Ovary (tissue), 9 donors: ENCODE data around the gene PABPC1L. TPM values are rescaled to one million over a fixed set of nuclear protein-coding genes. Genes with fewer than 3 reads are reported as not detected.
A peak's percentile ranks its signal among the peaks of the same experiment; 100 is the strongest.

Source experiments
- DNase-seq, 5 donors: peaks; one replicate each; pipeline ENCODE4 v3.0.0-alpha.2; 2019 to 2020
- H3K27ac ChIP-seq, 2 donors: fragments of 200-600 bp; one replicate each; pipeline versions ENCODE4 v1.5.1 to v1.8.0; 2019 to 2022
- H3K27me3 ChIP-seq: fragments of 200-600 bp; one replicate; pipeline ENCODE4 v1.8.0; 2022
- H3K36me3 ChIP-seq: fragments of 200-600 bp; sonication (generic); one replicate; pipeline ENCODE4 v1.5.1; 2019
- H3K4me1 ChIP-seq: one replicate; pipeline ENCODE4 v1.8.1; 2013; ENCODE audit warnings: mild to moderate bottlenecking, moderate library complexity; ENCODE audit not compliant: insufficient read depth
- H3K4me3 ChIP-seq: fragments of 200-600 bp; sonication (generic); one replicate; pipeline ENCODE4 v1.5.1; 2017
- H3K9me3 ChIP-seq, 2 donors: fragments of 200-600 bp in 1 of 2; sonication (generic) in 1 of 2; one replicate each; pipeline versions ENCODE4 v1.5.1 to v1.8.1; 2013 to 2019; ENCODE audit warnings: mild to moderate bottlenecking in 1 of 2, moderate library complexity in 1 of 2
- CTCF ChIP-seq, 3 donors: fragments of 450-650 bp in 2 of 3; fragments of 200-600 bp in 1 of 3; IDR thresholded peaks; one replicate each; pipeline versions ENCODE4 v1.5.1 to v1.8.0; 2016 to 2022; ENCODE audit warnings: antibody characterized with exemption in 3 of 3, mild to moderate bottlenecking in 1 of 3
- EP300 ChIP-seq: sonication (generic); formaldehyde crosslinking; IDR thresholded peaks from one replicate; pipeline ENCODE4 v1.6.1; 2017; ENCODE audit warnings: antibody characterized with exemption
- POLR2A ChIP-seq: fragments of 450-650 bp; IDR thresholded peaks from one replicate; pipeline ENCODE4 v1.6.1; 2017; ENCODE audit warnings: antibody characterized with exemption, mild to moderate bottlenecking, moderate library complexity
- WGBS, 3 donors: extraction: QIAGEN DNeasy Blood & Tissue Kit in 1 of 3; methylation state at CpG; one replicate each; pipeline versions ENCODE4 v1.1.5 to v1.1.7; 2013 to 2017; 5-methylcytosine and 5-hydroxymethylcytosine counted together
- intact Hi-C, 4 donors: fragments of 100-400 bp; cut with DNase I; formaldehyde crosslinking; loops; one replicate each; pipeline versions ENCODE4 v1.11.0 to v1.15.1; 2022 to 2023
- polyA plus RNA-seq, 2 donors: library from polyadenylated mRNA; stranded (reverse); fragments of 200-250 nt in 1 of 2; fragments of 350-450 nt in 1 of 2; fragmentation: Illumina TruSeq in 1 of 2; extraction: RNeasy Lipid Tissue Mini Kit (QIAGEN cat#74804) in 1 of 2; gene quantifications; one replicate each; pipeline ENCODE4 v1.2.3, GENCODE V29; 2013 to 2014
- total RNA-seq, 7 donors: library from RNA; depleted of rRNA in 2 of 7; stranded (reverse); fragments of >200 nt in 2 of 7; fragmentation: NEBNext Ultra II Directional in 3 of 7; extraction: Animal tissue kit (Norgen Biotek cat#: 25700) in 3 of 7; gene quantifications; one replicate each; pipeline versions ENCODE4 v1.1.0 to v1.2.4, GENCODE V29; 2016 to 2023
- donor health status: DM: no; HTN: no; CAD: no; lungs with moderate emphysema.
- donor health status: DM: no; HTN: no; CAD: no.
- donor health status: Bipolar disorder and iron deficiency.
- donor health status: DM: yes; HTN: yes; CAD: no.
- donor health status: DM: no; HTN: no; CAD: no.
- donor health status: DM: yes; HTN: yes; CAD: no.

PABPC1L gene
- total and polyA plus RNA-seq, 9 donors = 13.3 to 34.9 (median 21.9) TPM

GRCh38 chr20:44886828-44887227 lies 23.0 kb upstream of the PABPC1L start:
- Histone ChIP-seq H3K27me3 (no peaks in the 10 kb centered on the region), H3K36me3 (no peaks in the 10 kb centered on the region), H3K4me3 (peak overlapping the region; percentile 100), H3K27ac (no peak overlapping the region), H3K9me3 (no peaks in the 10 kb centered on the region), H3K4me1 (peaks cover 2% of the 10 kb centered on the region)
- intact Hi-C loops = loop anchor here in 1 of 4 donors (10.0 kb wide), 1 partner anchor 68 kb away; no protein-coding TSS in a partner anchor
- no peak for TF ChIP-seq EP300
- TF ChIP-seq CTCF (IDR thresholded peaks at IDR 0.05) = no peak
- no peak for TF ChIP-seq POLR2A
- no peak for DNase-seq
- WGBS, 3 donors = 0% methylated on average over 2 of the region's 2 CpGs

DNA sequence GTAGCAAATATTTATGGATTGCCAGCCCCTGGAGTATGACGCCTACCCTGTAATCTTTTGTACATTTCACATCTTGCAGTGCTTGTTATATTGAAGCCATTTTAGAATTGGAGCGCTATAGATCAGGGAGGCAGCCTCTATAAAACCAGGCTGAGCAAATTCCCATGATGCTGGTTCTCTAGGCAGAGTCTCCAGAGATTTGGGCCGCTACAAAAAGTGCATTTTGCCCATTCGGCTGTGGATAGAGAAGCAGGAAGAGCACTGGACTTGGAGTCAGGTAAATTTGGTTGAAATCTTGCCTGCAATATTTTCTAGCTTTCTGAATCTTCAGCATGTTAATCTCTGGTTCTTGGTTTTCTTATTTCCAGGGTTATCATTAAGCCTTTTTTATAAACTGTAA lies 22.4 kb upstream of the PABPC1L start:
- Histone ChIP-seq H3K9me3 (no peaks in the 10 kb centered on the region), H3K4me1 (peaks cover 2% of the 10 kb centered on the region), H3K27me3 (no peaks in the 10 kb centered on the region), H3K27ac (no peak overlapping the region), H3K36me3 (no peaks in the 10 kb centered on the region), H3K4me3 (no peak overlapping the region)
- 53 to 61% (median 58%) methylated on average over 4 of the region's 4 CpGs for WGBS, 3 donors
- no peak for TF ChIP-seq CTCF (IDR thresholded peaks at IDR 0.05)
- intact Hi-C loops = loop anchor here in 1 of 4 donors (10.0 kb wide), 1 partner anchor 67 kb away; no protein-coding TSS in a partner anchor
- no peak for DNase-seq

DNA sequence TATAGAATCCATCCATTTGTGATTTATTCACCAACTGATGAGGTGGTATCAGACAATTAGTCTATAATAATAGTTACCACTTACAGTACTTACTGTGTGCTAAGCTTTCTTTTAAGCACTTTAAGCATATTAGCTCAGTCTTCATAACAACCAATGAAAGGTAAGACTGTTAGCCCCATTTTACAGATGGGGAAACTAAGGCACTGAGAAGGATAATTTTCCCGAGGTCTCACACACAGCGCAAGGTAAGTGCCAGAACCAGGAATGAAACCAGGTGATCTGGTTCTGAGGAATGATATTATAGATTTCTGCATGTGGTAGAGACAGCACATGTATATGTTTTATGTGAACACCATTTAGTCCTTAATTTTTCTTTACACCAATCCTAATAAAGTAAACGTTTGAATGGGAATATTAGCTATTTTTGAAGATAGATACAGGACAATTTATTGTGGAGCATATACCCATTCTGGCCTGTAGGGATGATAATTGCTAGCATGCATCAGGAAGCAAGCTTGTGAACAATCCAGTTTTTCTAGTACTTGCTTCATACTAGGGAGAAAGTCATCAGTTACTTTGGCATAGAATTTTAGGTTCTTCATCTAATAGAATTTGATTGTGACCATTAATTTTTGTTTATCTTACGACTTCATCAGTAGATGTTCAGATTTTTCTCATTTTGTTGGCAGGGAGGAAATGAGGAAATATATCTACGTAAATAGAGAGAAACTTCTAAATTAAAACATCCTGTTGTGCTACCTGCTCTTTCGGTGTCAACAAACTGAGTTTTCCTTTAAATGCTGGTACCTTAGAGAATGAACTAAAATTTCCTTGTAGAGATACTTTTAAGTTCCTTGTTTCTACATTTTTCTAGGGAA lies 21.4 kb upstream of the PABPC1L start:
- peaks cover 2% of the 10 kb centered on the region for H3K4me1 ChIP-seq
- no peaks in the 10 kb centered on the region for H3K9me3 ChIP-seq
- no peak overlapping the region for H3K4me3 ChIP-seq
- TF ChIP-seq EP300 (no peak), POLR2A (no peak), CTCF (IDR thresholded peaks at IDR 0.05) (no peak)
- no peak overlapping the region for H3K27ac ChIP-seq
- intact Hi-C loops = loop anchor here in 1 of 4 donors (10.0 kb wide), 1 partner anchor 66 kb away; no protein-coding TSS in a partner anchor
- WGBS, 3 donors = 66 to 71% (median 70%) methylated on average over 6 of the region's 6 CpGs
- H3K27me3 ChIP-seq = no peaks in the 10 kb centered on the region
- DNase-seq = no peak
- no peaks in the 10 kb centered on the region for H3K36me3 ChIP-seq

- Histone ChIP-seq H3K4me1 (peaks cover 8% of the 10 kb centered on the region), H3K9me3 (no peaks in the 10 kb centered on the region), H3K27me3 (no peaks in the 10 kb centered on the region), H3K4me3 (no peak overlapping the region), H3K36me3 (no peaks in the 10 kb centered on the region), H3K27ac (no peak overlapping the region)
- TF ChIP-seq EP300 (no peak), POLR2A (no peak), CTCF (IDR thresholded peaks at IDR 0.05) (no peak)
- DNase-seq = no peak
- intact Hi-C loops = no loop called here
- 67 to 75% (median 68%) methylated on average over 1 of the region's 1 CpG for WGBS, 3 donors
Measured at GRCh38 chr20:44891826-44892225, 18.0 kb upstream of the PABPC1L start.
